B cell (primary cell): Measurements from ENCODE around the gene AIG1. TPM values are rescaled to one million over a fixed set of nuclear protein-coding genes. Genes with fewer than 3 reads are reported as not detected.

Experiments used
- ATAC-seq: fragments of 200-7000 bp; cut with Tn5 transposase; one replicate; pipeline ENCODE4 v1.10.0; 2021; ENCODE audit warnings: low read depth, mild to moderate bottlenecking, moderate number of reproducible peaks, moderate library complexity
- CTCF ChIA-PET: fragments of 350-600 bp; sonication (Branson Sonifier 250); formaldehyde crosslinking; loops from one replicate; lab custom pipeline; 2021; ENCODE audit warnings: antibody characterized with exemption, inconsistent platforms; lab: Charles Lee
- POLR2A ChIA-PET: fragments of 350-600 bp; sonication (Branson Sonifier 250); formaldehyde crosslinking; loops from one replicate; lab custom pipeline; 2021; ENCODE audit warnings: antibody characterized with exemption; lab: Charles Lee
- DNase-seq: peaks from one replicate; pipeline ENCODE4 v3.0.0; 2013
- H2AFZ ChIP-seq: 2 replicates; pipeline ENCODE4 v1.6.1; 2012; ENCODE audit warnings: mild to moderate bottlenecking, low read depth, low read length; ENCODE audit not compliant: insufficient read depth, poor library complexity, severe bottlenecking
- H3K27ac ChIP-seq, 2 donors: 1 replicate in 1 of 2; 2 replicates in 1 of 2; pipeline ENCODE4 v1.5.1; 2012 to 2013; ENCODE audit warnings: low read length in 2 of 2, mild to moderate bottlenecking in 2 of 2, moderate library complexity in 1 of 2
- H3K27me3 ChIP-seq, 4 experiments: fragments of 200-600 bp in 1 of 4; sonication (generic) in 1 of 4; replicated peaks in 1 of 4; 1 replicate in 2 of 4; 2 replicates in 2 of 4; pipeline versions ENCODE4 v1.6.1 to v1.7.0; 2013 to 2016; ENCODE audit warnings: low read length in 3 of 4, mild to moderate bottlenecking in 2 of 4, mixed read lengths in 1 of 4, moderate library complexity in 1 of 4; ENCODE audit not compliant: insufficient read depth in 4 of 4, control insufficient read depth in 3 of 4; ENCODE audit errors: control extremely low read depth in 1 of 4
- H3K36me3 ChIP-seq, 2 experiments: replicated peaks in 1 of 2; 1 replicate in 1 of 2; 2 replicates in 1 of 2; pipeline versions ENCODE4 v1.6.1 to v1.7.1; 2013; ENCODE audit warnings: low read length in 1 of 2; ENCODE audit not compliant: insufficient read depth in 2 of 2, control insufficient read depth in 1 of 2; ENCODE audit errors: control extremely low read depth in 1 of 2, extremely low read depth in 1 of 2
- H3K4me1 ChIP-seq, 2 donors: fragments of 200-600 bp in 1 of 2; sonication (generic) in 1 of 2; 1 replicate in 1 of 2; 2 replicates in 1 of 2; pipeline versions ENCODE4 v1.5.1 to v1.6.1; 2013 to 2017; ENCODE audit warnings: low read length in 2 of 2; ENCODE audit not compliant: control insufficient read depth in 2 of 2, insufficient read depth in 2 of 2
- H3K4me2 ChIP-seq: replicated peaks from 2 replicates; pipeline ENCODE3; 2012; ENCODE audit warnings: mild to moderate bottlenecking, low read depth, low read length; ENCODE audit not compliant: poor library complexity, severe bottlenecking
- H3K4me3 ChIP-seq, 5 experiments: fragments of 200-600 bp in 1 of 5; sonication (generic) in 1 of 5; 1 replicate in 3 of 5; 2 replicates in 2 of 5; pipeline versions ENCODE4 v1.5.1 to v1.7.0; 2011 to 2016; ENCODE audit warnings: low read length in 4 of 5, mild to moderate bottlenecking in 4 of 5, low read depth in 2 of 5, control low read depth in 1 of 5, moderate library complexity in 1 of 5; ENCODE audit not compliant: insufficient read depth in 1 of 5; ENCODE audit errors: control extremely low read depth in 1 of 5, extremely low read depth in 1 of 5
- H3K79me2 ChIP-seq: fragments of 200-600 bp; sonication (generic); one replicate; pipeline ENCODE4 v1.6.0; 2016; ENCODE audit warnings: low read length; ENCODE audit not compliant: control insufficient read depth, insufficient read depth
- H3K9ac ChIP-seq: fragments of 200-600 bp; sonication (generic); 2 replicates; pipeline ENCODE4 v1.6.1; 2017; ENCODE audit warnings: mild to moderate bottlenecking, low read length, moderate library complexity
- H3K9me3 ChIP-seq, 3 donors: one replicate each; pipeline versions ENCODE4 v1.6.1 to v1.7.1; 2013; ENCODE audit warnings: low read length in 2 of 3; ENCODE audit not compliant: control insufficient read depth in 2 of 3, insufficient read depth in 1 of 3; ENCODE audit errors: control extremely low read depth in 1 of 3
- H4K20me1 ChIP-seq: 2 replicates; pipeline ENCODE4 v1.6.0; 2012; ENCODE audit warnings: mild to moderate bottlenecking, low read length; ENCODE audit not compliant: insufficient read depth, control insufficient read depth, poor library complexity, severe bottlenecking
- H3K27ac Mint-ChIP-seq: one replicate; pipeline ENCODE4 v1.8.0; 2021; ENCODE audit warnings: mixed read lengths
- H3K27me3 Mint-ChIP-seq: one replicate; pipeline ENCODE4 v1.8.0; 2021; ENCODE audit warnings: mixed read lengths
- H3K4me1 Mint-ChIP-seq: one replicate; pipeline ENCODE4 v1.8.0; 2021; ENCODE audit warnings: mixed read lengths
- H3K4me3 Mint-ChIP-seq: one replicate; pipeline ENCODE4 v1.8.0; 2021; ENCODE audit warnings: mixed read lengths
- H3K9me3 Mint-ChIP-seq: one replicate; pipeline ENCODE4 v1.8.0; 2022; ENCODE audit warnings: mixed read lengths; ENCODE audit not compliant: insufficient read depth
- EZH2 ChIP-seq: IDR thresholded peaks from 2 replicates; pipeline ENCODE4 v1.6.1; 2012; ENCODE audit warnings: borderline replicate concordance, low read depth, mild to moderate bottlenecking, moderate library complexity, low read length; ENCODE audit not compliant: insufficient read depth, poor library complexity, severe bottlenecking
- WGBS: methylation state at CpG from one replicate; pipeline ENCODE4 v1.1.5; 2013; ENCODE audit warnings: missing lambda C conversion rate; ENCODE audit not compliant: insufficient coverage; 5-methylcytosine and 5-hydroxymethylcytosine counted together
- intact Hi-C: fragments of 100-400 bp; cut with micrococcal nuclease; formaldehyde crosslinking; loops from one replicate; pipeline ENCODE4 v1.10.0; 2022
- polyA plus RNA-seq: library from polyadenylated mRNA; depleted of rRNA; stranded (reverse); fragments of >200 nt; gene quantifications from 2 replicates; pipeline ENCODE4 v1.2.3, GENCODE V29; 2012
- total RNA-seq, 2 donors: library from RNA; stranded (reverse); fragments of 120-200 nt in 1 of 2; gene quantifications; 1 replicate in 1 of 2; 2 replicates in 1 of 2; pipeline versions ENCODE4 v1.2.3 to v1.2.4, GENCODE V29; 2013 to 2022
- TF ChIP-seq, protein P1 (sequence below): fragments of 200-600 bp; IDR thresholded peaks from one replicate; pipeline ENCODE4 v1.8.0; 2022; ENCODE audit warnings: antibody characterized with exemption, mild to moderate bottlenecking

Gene AIG1
- total and polyA plus RNA-seq, 2 donors (not counting 1 experiment from before 2014, with no cell fraction given), result 7.0 to 9.0 TPM

DNA sequence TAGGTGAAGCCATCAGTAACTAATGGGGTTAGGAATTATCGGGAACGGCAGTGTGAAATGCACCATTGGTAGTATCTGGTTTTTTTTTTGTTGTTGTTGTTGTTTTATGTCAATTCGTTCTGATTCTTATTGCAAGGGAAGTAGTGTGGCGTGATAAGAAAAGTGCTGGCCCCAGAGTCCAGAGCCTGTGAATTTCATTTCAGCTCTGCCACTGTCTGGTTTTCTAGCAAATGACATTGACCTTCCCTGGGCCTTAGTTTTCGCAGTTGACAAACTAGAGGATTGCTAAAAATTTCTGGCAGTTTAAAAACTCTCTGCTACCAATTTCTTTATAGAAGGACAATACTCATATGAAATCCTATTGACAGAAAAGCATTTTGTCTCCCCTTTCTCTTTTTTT lies 161.6 kb downstream of the AIG1 start:
- H3K27ac Mint-ChIP-seq, result no peak overlapping the region
- no peak for ATAC-seq
- no peak overlapping the region for H3K4me3 ChIP-seq
- H3K9me3 Mint-ChIP-seq, result no peaks in the 10 kb centered on the region
- H3K27me3 ChIP-seq, result no peaks in the 10 kb centered on the region
- WGBS, result 88% methylated on average over 4 of the region's 5 CpGs
- H3K27me3 Mint-ChIP-seq, result no peaks in the 10 kb centered on the region
- H3K9me3 ChIP-seq, result no peaks in the 10 kb centered on the region
- DNase-seq, result no peak
- no peak overlapping the region for H3K4me3 Mint-ChIP-seq
- ChIA-PET CTCF (no interaction called here), POLR2A (no interaction called here)
- H3K36me3 ChIP-seq, result no peaks in the 10 kb centered on the region
- H4K20me1 ChIP-seq, result no peaks in the 10 kb centered on the region
- intact Hi-C loops, result no loop called here
- no peaks in the 10 kb centered on the region for H3K4me1 Mint-ChIP-seq
- no peak for TF ChIP-seq EZH2
- TF ChIP-seq, protein P1, sequence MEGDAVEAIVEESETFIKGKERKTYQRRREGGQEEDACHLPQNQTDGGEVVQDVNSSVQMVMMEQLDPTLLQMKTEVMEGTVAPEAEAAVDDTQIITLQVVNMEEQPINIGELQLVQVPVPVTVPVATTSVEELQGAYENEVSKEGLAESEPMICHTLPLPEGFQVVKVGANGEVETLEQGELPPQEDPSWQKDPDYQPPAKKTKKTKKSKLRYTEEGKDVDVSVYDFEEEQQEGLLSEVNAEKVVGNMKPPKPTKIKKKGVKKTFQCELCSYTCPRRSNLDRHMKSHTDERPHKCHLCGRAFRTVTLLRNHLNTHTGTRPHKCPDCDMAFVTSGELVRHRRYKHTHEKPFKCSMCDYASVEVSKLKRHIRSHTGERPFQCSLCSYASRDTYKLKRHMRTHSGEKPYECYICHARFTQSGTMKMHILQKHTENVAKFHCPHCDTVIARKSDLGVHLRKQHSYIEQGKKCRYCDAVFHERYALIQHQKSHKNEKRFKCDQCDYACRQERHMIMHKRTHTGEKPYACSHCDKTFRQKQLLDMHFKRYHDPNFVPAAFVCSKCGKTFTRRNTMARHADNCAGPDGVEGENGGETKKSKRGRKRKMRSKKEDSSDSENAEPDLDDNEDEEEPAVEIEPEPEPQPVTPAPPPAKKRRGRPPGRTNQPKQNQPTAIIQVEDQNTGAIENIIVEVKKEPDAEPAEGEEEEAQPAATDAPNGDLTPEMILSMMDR, result no peak
- no peak overlapping the region for H3K9ac ChIP-seq
- no peak overlapping the region for H3K27ac ChIP-seq
- no peak overlapping the region for H2AFZ ChIP-seq
- no peaks in the 10 kb centered on the region for H3K4me1 ChIP-seq
- H3K4me2 ChIP-seq, result no peak overlapping the region
- H3K79me2 ChIP-seq, result no peaks in the 10 kb centered on the region

DNA sequence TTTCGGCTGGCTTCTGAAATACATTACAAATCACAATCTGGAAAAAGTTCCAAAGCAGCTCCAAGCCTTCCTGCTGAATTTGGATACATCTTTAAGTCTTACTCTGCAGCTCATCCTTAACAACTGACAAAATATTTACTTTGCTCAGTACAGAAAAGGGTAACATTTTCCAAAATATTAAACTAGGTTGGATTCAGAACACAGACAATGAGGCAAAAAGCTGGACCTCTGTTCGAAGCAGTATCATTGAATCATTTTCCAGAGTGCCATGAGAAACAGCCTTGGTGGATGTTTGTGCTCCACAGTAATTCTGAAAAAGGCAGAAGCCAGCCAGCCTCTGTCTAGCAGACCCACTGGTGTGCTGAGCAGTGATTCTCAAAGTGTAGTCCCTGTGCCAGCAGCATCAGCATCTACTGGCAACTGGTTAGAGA lies 162.1 kb downstream of the AIG1 start:
- no peak overlapping the region for H3K27ac ChIP-seq
- no peak overlapping the region for H2AFZ ChIP-seq
- Mint-ChIP-seq H3K27me3 (no peaks in the 10 kb centered on the region), H3K9me3 (no peaks in the 10 kb centered on the region), H3K4me1 (no peaks in the 10 kb centered on the region), H3K27ac (no peak overlapping the region), H3K4me3 (no peak overlapping the region)
- H3K79me2 ChIP-seq, result no peaks in the 10 kb centered on the region
- H3K36me3 ChIP-seq, result no peaks in the 10 kb centered on the region
- no peaks in the 10 kb centered on the region for H3K27me3 ChIP-seq
- intact Hi-C loops, result no loop called here
- no peak overlapping the region for H3K4me2 ChIP-seq
- no peaks in the 10 kb centered on the region for H3K9me3 ChIP-seq
- 100% methylated on average over 1 of the region's 2 CpGs for WGBS
- CTCF ChIA-PET, result no interaction called here
- TF ChIP-seq EZH2, result no peak
- TF ChIP-seq, protein P1, result no peak
- ATAC-seq, result no peak
- H3K4me1 ChIP-seq, result no peaks in the 10 kb centered on the region
- H3K9ac ChIP-seq, result no peak overlapping the region
- no peak overlapping the region for H3K4me3 ChIP-seq
- DNase-seq, result no peak
- POLR2A ChIA-PET, result no interaction called here
- no peaks in the 10 kb centered on the region for H4K20me1 ChIP-seq
